H1 (cell line): ENCODE measurements around the gene TEN1. TPM values are rescaled to one million over a fixed set of nuclear protein-coding genes. Genes with fewer than 3 reads are reported as not detected.

Experiments
- CBX8 ChIP-seq: fragments of 300-800, 300-1000 bp; sonication (generic); IDR thresholded peaks from 2 replicates; pipeline ENCODE4 v1.7.1; 2016; ENCODE audit warnings: low read depth, low read length, borderline replicate concordance
- TCF12 ChIP-seq: IDR thresholded peaks from 2 replicates; pipeline ENCODE4 v1.6.1; 2011; ENCODE audit warnings: low read depth, mild to moderate bottlenecking, low read length
- polyA plus RNA-seq, 7 experiments: library from polyadenylated mRNA; depleted of rRNA in 3 of 7; stranded (reverse) in 5 of 7; unstranded in 2 of 7; fragments of >200 nt in 5 of 7; fragments of 200-250 nt in 2 of 7; gene quantifications; 1 replicate in 5 of 7; 2 replicates in 1 of 7; 4 replicates in 1 of 7; pipeline versions ENCODE4 v1.2.1 to v1.2.3, GENCODE V29; 2011 to 2013; ENCODE audit warnings: missing spikeins in 2 of 7, mixed read lengths in 2 of 7
- total RNA-seq: library from RNA; stranded (reverse); fragmentation: NEBNext Ultra II Directional; extraction: Animal tissue kit (Norgen Biotek cat#: 25700); gene quantifications from 2 replicates; pipeline ENCODE4 v1.2.1, GENCODE V29; 2021
- TF ChIP-seq, protein P1 (sequence below): fragments of 300-600 bp; sonication (generic); IDR thresholded peaks from 2 replicates; pipeline ENCODE4 v1.7.1; 2012; ENCODE audit warnings: low read length, moderate library complexity, mild to moderate bottlenecking, inconsistent platforms; ENCODE audit not compliant: insufficient replicate concordance

The TEN1 gene
- total and polyA plus RNA-seq, 2 of the 8 experiments (the other 6 are each of a cell fraction or from before 2014, with no cell fraction given) = 15.9 to 18.7 TPM

DNA sequence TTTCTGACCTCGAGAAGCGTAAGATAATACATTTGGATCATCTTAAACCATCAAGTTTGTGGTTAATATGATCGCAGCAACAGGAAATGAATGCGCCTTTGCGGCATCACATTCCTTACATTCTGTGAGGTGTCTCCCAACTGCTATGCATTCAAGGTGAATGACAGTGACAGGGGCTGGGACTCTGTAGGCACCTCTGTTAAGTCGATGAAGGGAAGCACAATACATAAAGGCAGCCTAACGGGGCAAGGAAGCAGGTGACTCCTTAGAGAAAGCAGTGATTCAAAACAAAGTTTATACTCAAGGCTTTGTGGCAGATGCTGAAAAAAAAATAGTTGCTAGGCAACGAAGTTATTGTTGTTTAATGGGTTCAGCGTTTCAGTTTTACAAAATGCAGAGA lies 69.7 kb downstream of the TEN1 start (continued):
- TF ChIP-seq, protein P1, sequence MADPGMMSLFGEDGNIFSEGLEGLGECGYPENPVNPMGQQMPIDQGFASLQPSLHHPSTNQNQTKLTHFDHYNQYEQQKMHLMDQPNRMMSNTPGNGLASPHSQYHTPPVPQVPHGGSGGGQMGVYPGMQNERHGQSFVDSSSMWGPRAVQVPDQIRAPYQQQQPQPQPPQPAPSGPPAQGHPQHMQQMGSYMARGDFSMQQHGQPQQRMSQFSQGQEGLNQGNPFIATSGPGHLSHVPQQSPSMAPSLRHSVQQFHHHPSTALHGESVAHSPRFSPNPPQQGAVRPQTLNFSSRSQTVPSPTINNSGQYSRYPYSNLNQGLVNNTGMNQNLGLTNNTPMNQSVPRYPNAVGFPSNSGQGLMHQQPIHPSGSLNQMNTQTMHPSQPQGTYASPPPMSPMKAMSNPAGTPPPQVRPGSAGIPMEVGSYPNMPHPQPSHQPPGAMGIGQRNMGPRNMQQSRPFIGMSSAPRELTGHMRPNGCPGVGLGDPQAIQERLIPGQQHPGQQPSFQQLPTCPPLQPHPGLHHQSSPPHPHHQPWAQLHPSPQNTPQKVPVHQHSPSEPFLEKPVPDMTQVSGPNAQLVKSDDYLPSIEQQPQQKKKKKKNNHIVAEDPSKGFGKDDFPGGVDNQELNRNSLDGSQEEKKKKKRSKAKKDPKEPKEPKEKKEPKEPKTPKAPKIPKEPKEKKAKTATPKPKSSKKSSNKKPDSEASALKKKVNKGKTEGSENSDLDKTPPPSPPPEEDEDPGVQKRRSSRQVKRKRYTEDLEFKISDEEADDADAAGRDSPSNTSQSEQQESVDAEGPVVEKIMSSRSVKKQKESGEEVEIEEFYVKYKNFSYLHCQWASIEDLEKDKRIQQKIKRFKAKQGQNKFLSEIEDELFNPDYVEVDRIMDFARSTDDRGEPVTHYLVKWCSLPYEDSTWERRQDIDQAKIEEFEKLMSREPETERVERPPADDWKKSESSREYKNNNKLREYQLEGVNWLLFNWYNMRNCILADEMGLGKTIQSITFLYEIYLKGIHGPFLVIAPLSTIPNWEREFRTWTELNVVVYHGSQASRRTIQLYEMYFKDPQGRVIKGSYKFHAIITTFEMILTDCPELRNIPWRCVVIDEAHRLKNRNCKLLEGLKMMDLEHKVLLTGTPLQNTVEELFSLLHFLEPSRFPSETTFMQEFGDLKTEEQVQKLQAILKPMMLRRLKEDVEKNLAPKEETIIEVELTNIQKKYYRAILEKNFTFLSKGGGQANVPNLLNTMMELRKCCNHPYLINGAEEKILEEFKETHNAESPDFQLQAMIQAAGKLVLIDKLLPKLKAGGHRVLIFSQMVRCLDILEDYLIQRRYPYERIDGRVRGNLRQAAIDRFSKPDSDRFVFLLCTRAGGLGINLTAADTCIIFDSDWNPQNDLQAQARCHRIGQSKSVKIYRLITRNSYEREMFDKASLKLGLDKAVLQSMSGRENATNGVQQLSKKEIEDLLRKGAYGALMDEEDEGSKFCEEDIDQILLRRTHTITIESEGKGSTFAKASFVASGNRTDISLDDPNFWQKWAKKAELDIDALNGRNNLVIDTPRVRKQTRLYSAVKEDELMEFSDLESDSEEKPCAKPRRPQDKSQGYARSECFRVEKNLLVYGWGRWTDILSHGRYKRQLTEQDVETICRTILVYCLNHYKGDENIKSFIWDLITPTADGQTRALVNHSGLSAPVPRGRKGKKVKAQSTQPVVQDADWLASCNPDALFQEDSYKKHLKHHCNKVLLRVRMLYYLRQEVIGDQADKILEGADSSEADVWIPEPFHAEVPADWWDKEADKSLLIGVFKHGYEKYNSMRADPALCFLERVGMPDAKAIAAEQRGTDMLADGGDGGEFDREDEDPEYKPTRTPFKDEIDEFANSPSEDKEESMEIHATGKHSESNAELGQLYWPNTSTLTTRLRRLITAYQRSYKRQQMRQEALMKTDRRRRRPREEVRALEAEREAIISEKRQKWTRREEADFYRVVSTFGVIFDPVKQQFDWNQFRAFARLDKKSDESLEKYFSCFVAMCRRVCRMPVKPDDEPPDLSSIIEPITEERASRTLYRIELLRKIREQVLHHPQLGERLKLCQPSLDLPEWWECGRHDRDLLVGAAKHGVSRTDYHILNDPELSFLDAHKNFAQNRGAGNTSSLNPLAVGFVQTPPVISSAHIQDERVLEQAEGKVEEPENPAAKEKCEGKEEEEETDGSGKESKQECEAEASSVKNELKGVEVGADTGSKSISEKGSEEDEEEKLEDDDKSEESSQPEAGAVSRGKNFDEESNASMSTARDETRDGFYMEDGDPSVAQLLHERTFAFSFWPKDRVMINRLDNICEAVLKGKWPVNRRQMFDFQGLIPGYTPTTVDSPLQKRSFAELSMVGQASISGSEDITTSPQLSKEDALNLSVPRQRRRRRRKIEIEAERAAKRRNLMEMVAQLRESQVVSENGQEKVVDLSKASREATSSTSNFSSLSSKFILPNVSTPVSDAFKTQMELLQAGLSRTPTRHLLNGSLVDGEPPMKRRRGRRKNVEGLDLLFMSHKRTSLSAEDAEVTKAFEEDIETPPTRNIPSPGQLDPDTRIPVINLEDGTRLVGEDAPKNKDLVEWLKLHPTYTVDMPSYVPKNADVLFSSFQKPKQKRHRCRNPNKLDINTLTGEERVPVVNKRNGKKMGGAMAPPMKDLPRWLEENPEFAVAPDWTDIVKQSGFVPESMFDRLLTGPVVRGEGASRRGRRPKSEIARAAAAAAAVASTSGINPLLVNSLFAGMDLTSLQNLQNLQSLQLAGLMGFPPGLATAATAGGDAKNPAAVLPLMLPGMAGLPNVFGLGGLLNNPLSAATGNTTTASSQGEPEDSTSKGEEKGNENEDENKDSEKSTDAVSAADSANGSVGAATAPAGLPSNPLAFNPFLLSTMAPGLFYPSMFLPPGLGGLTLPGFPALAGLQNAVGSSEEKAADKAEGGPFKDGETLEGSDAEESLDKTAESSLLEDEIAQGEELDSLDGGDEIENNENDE = no peak
- TF ChIP-seq CBX8 (no peak), TCF12 (no peak)
